Measurements from ENCODE around the gene PTH1R. TPM values are rescaled to one million over a fixed set of nuclear protein-coding genes. Genes with fewer than 3 reads are reported as not detected.

The PTH1R gene
- total RNA-seq, 1 experiment from 2014 or later, result 1.0 TPM

GRCh38 chr3:46942076-46942475 lies 64.6 kb downstream of the PTH1R start:
- peaks cover 6% of the 10 kb centered on the region for H3K79me1 ChIP-seq (ENCODE audit: insufficient read depth, low read depth, low read length, poor library complexity, severe bottlenecking)
- no peak overlapping the region for H2BK20ac ChIP-seq (ENCODE audit: low read depth, low read length, poor library complexity, severe bottlenecking)
- Mint-ChIP-seq H3K36me3 (ENCODE audit: insufficient read depth in 1 of 3, low read depth in 3 of 3) (peaks cover 14 to 43% (median 37%) of the 10 kb centered on the region in 3 experiments), H3K4me1 (peaks cover 38 to 42% of the 10 kb centered on the region in 2 experiments), H3K27me3 (ENCODE audit: low read depth) (no peaks in the 10 kb centered on the region), H3K27ac (peak overlapping the region; percentile 41 to 79 (median 60); a peak in 3 of 7 replicates), H3K4me3 (no peak overlapping the region), H3K9me3 (no peaks in the 10 kb centered on the region)
- no peak overlapping the region for H4K8ac ChIP-seq (replicated peaks; ENCODE audit: insufficient read length, low read depth, low read length)
- no peak overlapping the region for H3K9ac ChIP-seq (ENCODE audit: extremely low read depth, insufficient read length, low read length)
- no peak overlapping the region for H3K4me2 ChIP-seq (ENCODE audit: insufficient read depth, insufficient read length, low read length)
- no peak overlapping the region for H2BK12ac ChIP-seq (ENCODE audit: insufficient read length, low read depth, low read length)
- no peak overlapping the region for H4K5ac ChIP-seq (ENCODE audit: insufficient read length, low read depth, low read length)
- H3K9me3 ChIP-seq (ENCODE audit: control insufficient read depth, low read depth, low read length), result no peaks in the 10 kb centered on the region
- H3K4ac ChIP-seq (ENCODE audit: low read depth, low read length), result no peak overlapping the region
- H3K79me2 ChIP-seq (ENCODE audit: insufficient read depth, low read length), result peaks cover 18% of the 10 kb centered on the region; the same call in 1 of the 2 replicates
- no peaks in the 10 kb centered on the region for H3K23me2 ChIP-seq (ENCODE audit: insufficient read length, low read depth, low read length, poor library complexity, severe bottlenecking)
- H2BK5ac ChIP-seq (ENCODE audit: insufficient read length, low read length), result no peak overlapping the region
- no peaks in the 10 kb centered on the region for H4K20me1 ChIP-seq (ENCODE audit: control insufficient read depth, insufficient read depth, insufficient read length)
- H3K14ac ChIP-seq (ENCODE audit: insufficient read depth, low read length), result no peak overlapping the region
- H3T11ph ChIP-seq (ENCODE audit: low read length), result no peak overlapping the region
- no peak overlapping the region for H2BK15ac ChIP-seq (ENCODE audit: low read depth, low read length)
- no CpG with 5 or more reads among the region's 7 CpGs for WGBS (ENCODE audit: extremely low coverage, insufficient read length, low lambda C conversion rate)
- H3K18ac ChIP-seq (ENCODE audit: insufficient read length, low read depth, low read length), result no peak overlapping the region
- H3K56ac ChIP-seq (ENCODE audit: insufficient read length, low read depth, low read length), result no peak overlapping the region
- no peak overlapping the region for H4K91ac ChIP-seq (ENCODE audit: insufficient read length, low read depth, low read length)
- H3K23ac ChIP-seq (ENCODE audit: insufficient read length, low read depth, low read length), result no peak overlapping the region
- no peak overlapping the region for H3K27ac ChIP-seq (ENCODE audit: insufficient read length, low read depth, low read length)
- no peaks in the 10 kb centered on the region for H3K27me3 ChIP-seq (ENCODE audit: insufficient read depth, low read length)
- no peak overlapping the region for H2BK120ac ChIP-seq (ENCODE audit: low read depth, low read length, poor library complexity, severe bottlenecking)
- no peak overlapping the region for H2AFZ ChIP-seq (ENCODE audit: low read length)
- H2AK5ac ChIP-seq (ENCODE audit: insufficient read length, low read length), result no peak overlapping the region
- DNase-seq, result no peak
- peaks cover 2% of the 10 kb centered on the region; the same call in 1 of the 2 replicates for H3K4me1 ChIP-seq (ENCODE audit: insufficient read depth, low read length)
- TF ChIP-seq CTCF (conservative IDR thresholded peaks at IDR 0.05), result no peak

All from H9 (cell line).